GM21367 (cell line): ENCODE data around the gene WSCD2.

ENCODE experiments used
- ATAC-seq: cut with Tn5 transposase; IDR thresholded peaks from one replicate; pipeline ENCODE4 v1.9.1; 2021; ENCODE audit not compliant: unreplicated experiment

The WSCD2 gene

DNA sequence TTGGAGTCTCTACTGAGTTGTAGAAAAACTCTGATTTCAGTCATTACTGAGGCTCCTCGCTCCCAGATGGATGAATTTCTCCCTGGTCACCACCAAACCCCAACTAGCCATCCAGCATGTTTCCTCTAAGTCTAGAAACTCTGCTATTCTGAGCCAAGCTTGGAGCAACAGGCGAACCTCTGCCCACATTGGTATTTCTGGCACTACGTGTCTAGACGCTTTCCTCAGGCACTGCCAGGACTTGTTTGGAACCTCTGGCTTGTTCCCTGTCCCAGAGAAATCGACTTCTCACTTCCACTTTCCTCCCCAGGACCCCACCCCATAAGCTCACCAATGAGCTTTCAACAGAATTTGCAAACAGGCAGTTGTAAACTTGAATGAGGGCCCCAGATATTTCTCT, 27.6 kb downstream of the WSCD2 start:
- no peak for ATAC-seq

DNA sequence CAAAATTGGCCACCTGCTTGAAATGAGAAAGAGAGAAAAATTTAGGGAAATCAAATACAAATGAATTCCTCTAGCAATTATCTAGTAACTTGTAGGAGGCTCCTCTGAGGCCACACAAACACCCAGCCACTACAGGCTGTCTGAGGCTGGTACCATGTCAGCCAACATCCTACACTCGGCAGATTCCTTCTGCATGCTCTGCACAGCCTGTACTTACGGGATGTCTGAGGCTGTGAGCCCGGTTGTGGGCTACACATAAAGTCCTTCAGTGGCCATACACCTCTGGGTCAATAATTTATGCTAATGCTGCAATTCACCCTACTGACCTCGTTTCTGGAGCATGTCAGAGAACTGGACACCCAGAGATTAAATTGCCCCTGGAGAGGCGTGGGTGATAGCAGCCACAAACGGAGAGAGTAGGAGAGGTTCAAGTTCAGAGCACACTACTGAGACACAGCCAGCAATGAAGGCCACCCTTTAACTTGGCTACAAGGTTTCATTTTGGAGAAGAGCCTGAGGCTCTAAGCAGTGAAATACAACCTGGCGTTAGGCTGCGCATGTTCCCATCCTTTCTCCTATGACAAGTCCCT, 28.9 kb downstream of the WSCD2 start:
- ATAC-seq, result no peak

DNA sequence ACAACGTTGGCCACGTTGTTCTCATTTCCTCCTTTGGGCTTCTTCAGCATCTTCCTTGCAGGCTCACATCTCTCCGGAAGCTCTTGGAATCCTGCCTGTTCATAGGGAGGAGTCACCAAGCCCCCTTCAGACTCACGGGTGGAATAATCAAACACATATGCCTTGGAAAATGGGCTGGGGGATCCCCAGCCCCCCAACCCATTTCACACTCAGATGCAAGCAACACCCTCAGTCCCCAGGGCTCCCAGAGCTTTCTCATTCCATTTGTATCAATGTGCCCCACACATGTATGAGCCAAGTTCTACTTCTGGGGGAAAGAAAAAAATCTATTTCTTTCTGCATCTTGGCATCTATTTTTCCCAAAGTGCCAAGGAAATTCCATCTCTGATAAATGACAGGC, 33.1 kb downstream of the WSCD2 start:
- no peak for ATAC-seq

DNA sequence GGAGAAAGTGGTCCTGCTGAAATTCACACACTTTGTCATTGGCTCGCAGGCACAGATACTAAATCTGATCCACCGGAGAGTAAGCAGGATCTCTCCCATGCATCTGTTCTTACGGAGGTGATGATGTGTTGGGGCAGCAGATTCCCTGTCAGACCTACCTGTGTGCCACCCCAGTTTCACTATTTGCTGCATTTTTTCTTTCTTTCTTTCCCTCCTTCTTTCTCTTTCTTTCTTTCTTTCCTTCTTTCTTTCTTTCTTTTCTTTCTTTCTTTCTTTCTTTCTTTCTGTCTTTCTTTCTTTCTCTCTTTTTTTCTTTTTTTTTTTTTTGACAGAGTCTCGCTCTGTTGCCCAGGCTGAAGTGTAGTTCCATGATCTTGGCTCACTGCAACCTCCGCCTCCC, 37.4 kb downstream of the WSCD2 start:
- no peak for ATAC-seq

DNA sequence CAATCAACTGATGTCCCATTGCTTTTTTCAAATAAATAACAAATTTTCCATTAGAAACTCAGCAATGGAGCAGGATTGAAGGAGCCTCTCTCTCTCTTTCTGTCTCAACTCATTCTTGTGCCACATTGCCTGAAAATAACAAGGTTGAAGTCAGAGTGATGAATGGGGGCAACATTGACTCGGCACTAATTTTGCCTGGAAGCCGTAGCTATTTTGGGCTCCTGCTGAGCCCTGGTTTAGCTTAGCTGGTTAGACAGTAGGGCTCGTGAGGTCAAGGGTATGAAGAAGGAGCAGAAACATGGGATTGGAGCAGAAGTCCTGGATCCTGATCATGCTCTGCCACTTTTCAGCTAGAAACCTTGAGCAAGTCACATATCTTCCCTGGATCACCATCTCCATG, 38.9 kb downstream of the WSCD2 start:
- ATAC-seq, result no peak

DNA sequence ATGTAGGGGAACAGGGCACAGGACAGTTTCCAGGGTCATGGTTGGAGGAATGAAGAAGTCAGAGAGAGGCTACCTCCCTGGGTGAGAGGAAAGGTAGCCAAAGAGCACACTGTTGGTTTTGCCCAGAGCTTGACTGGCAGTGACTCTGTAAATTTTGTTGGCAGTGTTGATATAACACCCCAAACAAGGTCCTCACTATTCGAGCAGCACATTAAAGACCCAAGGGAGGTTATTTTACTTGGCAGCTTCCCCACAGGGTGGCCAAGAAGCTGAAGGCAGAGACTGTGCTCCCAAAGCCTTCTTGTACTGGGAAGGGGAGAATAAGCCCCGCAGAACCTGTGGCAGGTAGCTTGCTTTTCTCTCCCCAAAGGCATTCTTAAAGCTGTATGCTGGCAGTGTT, 40.6 kb downstream of the WSCD2 start:
- no peak for ATAC-seq

DNA sequence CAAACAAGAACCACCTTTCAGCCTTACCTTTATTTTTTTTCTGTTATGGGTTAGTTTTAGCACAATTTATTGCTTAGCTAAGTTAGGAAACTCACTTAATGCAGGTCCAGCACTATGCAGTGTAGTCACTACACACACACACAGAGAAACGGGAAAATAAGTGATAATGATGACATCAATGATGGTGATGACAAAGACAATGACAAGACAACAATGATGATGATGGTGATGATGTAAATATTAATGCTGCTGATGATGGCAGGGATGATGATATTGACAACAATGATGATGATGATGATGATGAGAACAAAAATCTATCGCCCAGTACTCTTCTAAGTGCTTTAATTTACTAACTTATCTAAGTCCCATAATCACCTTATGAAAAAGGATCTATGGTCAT, 41.1 kb downstream of the WSCD2 start:
- no peak for ATAC-seq

DNA sequence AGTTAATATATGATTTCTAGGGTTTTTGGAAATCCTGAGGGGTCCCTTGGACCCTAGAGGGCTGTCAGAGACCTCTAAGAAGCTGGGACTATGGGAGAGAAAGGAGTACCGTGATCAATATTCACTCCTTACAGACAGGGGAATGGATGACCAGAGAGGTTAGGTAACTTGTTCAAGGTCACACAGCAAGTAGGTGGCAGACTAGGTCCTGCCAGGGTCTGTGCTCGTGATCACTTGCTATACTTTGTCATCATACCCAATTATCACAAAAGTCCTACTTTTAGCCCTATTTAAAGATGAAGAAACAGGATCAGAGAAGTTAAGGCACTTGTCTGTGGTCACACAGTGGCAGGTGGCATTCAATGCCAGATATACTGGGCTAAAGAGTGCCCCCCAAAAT, 42.9 kb downstream of the WSCD2 start:
- ATAC-seq, result no peak

DNA sequence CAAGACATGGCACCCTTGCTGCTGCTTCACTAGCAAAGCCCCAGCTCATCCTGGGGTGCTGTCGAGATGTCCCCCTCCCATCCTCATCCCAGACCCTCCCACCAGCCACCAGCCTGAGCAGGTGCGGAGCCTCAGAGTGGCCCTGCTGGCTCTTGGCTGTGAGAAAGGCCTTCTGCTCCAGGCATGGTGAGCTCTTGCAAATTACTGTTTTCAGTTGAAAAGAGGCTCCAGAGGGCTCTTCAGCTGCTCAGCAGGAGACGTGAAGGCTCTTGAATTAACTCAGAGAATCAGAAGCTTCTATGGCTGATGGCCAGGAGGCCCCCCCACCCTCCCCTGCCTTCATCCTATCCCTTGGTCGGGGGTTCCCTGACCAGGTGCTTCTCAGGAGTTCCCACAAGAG, 44.1 kb downstream of the WSCD2 start:
- ATAC-seq, result no peak

DNA sequence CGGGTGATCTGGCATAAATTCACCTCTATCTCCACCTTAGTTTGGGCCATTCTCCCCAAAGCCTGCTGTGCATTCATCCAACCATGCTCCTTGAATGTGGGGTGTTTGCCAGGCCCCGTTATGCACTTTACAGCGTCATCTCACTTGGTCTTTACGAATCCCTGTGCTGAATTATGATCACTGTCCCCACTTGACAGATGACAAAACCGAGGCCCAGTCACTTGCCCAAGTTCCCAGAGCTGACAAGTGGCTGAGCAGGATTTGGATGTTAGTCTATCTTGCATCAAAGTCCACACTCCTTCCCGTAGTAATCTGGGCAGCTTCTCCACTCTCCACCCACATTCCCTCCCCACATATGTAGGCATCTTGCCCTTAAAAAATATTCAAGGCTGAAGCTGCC, 44.8 kb downstream of the WSCD2 start:
- no peak for ATAC-seq

DNA sequence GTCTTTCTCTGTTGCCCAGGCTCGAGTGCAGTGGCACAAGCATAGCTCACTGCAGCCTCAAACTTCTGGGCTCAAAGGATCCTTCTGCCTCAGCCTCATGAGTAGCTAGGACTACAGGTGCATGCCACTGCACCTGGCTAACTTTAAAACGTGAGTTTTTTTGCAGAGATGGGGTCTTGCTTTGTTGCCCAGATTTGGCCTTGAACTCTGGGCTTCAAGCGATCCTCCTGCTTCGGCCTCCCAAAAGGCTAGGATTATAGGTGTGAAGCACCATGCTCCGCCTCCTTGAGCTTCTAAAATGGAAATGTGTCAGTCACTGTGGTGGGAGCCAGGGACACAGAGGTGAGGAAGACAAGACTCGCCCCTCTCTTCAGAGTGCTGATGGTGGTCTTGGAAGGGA, 45.6 kb downstream of the WSCD2 start:
- no peak for ATAC-seq

DNA sequence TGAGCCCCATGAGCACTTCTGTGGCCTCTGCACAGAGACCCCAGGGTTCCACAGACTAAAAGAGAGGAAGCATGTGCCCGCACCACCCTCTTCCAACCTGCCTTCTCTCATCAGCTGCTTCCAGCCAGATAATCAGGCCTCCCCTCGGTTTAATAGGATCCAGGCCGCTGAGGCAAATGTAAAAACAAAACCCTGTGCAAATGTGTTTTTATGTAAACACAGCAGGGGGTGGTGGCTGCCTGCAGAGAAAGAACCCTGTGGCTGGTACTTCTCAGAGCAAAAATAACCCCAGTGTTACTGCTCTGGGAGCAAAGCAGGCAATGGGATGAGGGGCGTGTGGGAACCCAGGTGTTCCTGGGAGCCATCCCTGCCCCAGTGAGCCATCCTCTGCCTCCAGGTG, 46.2 kb downstream of the WSCD2 start:
- no peak for ATAC-seq

DNA sequence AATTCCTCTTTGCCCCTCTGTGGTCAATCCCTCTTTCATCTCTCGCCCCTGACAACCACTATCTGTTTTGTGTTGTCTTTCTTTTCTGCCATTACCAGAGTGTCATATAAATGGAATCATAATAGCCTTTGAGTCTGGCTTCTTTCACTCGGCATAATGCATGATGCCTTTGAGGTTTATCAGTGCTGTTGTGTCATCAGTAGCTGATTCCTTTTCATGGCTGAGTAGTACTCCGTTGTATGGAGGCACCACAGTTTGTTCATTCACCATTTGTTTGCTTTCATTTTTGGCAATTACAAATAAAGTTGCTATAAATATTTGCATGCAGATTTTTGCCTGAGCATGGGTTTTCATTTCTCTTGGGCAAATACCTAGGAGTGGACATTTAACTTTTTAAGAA, 47.2 kb downstream of the WSCD2 start:
- ATAC-seq, result no peak

DNA sequence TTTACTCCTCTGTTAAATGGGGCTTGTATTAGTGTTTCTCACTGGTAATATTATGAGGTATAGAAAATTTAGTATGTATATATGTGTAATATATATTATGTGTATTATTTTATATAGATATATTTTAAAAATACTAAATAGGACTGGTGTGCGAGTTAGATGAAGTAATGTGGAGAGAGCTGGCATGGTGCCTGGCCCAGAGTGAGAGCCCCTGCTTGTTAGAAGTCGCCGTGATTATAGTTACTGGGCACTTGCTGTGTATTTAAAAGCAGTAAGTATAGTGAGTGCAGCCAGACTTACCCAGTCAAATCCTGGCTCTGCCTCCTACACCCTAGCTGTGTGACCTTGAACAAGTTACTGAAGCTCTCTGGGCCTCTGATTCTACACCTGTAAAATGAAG, 48.0 kb downstream of the WSCD2 start:
- no peak for ATAC-seq

DNA sequence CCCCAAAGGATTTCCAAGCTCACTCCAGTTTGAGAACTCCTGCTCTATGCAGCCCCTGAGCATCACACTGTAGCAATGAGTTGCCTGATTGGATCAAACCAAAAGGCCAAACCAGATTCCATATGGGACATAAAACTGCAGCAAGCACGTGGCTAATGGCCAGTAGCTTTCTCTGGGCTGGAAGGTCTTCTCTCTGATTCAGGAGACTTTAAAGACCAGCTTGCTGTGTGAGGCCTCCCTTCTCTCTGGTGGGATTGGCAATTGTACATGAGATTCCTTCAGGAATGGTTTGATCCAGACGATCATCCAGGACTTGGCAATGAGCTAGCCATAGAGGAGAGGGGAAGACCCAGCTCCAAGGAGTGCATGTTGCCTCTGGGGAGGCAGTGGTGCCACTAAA, 50.2 kb downstream of the WSCD2 start:
- ATAC-seq, result no peak

DNA sequence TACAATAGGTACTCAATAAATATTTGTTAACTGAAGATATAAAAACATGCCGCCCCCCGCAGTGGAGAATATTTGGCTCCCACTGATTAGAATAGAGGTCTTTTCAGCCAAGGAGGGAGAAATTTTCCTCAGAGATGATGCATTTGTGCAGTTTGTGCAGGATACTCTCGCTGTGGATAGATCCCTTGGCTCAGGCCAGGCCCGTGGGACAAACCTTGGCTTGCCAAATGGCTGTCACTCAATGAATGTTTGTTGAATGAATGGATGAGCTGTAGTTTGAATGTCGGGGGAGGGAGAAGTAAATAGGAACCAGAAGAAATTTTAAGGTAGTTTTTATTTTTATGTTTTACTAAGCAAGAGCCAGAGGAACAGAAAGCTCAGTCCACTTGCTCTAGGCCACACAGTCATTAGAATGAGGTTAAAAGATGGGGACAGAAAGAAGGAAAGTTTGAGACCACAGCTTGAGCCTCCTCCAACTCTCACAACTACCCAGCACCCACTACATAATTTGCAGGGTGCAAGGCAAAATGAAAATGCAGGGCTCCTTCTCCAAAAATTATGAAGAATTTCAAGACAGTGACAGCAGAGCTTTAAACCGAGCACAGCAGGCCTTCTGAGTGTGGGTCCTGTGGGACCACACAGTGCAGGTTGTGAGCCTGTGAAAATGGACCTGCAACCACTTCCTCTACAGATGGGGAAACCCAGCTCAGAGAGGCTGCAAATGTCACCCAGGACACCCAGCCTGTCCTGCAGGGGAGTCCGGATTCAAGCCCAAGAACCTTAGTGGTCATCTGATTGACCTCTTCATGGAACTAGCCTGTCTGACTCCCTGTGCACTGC, 51.4 kb downstream of the WSCD2 start:
- ATAC-seq, result no peak

DNA sequence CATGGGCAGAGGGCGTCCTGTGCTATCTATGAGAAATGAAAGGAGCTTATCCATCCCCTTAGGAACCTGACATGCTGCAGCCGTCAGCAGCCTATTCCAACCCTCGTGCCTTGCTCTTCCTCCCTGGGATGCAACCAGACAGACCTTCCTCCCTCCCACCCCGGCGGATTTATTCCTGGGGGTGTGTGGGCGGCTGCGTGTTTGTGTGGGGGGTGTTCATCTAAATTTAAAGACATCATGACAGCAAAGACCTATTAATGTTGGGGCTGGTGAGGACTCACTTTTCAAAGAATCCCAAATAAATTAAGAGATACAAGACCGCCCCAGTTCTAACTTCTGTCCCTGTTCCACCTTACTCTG, 52.0 kb downstream of the WSCD2 start:
- ATAC-seq, result no peak

DNA sequence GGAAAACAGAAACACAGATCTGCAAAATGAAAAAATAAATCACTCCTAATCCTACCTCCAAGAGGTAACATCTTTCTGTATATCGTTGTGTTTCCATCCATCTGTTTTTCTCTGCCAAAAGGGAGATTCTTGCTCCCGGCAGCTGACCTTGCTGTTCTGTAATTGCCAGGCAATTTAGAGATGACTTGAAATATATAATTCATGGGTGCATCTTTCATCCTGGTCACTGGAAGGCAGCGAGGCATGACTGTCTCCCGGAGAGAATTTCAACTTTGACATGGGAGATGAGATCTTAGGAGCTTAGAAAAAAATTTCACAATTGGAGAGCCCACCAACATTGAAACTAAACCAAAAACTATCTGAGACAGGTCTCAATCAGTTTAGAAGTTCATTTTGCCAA, 53.0 kb downstream of the WSCD2 start:
- no peak for ATAC-seq

DNA sequence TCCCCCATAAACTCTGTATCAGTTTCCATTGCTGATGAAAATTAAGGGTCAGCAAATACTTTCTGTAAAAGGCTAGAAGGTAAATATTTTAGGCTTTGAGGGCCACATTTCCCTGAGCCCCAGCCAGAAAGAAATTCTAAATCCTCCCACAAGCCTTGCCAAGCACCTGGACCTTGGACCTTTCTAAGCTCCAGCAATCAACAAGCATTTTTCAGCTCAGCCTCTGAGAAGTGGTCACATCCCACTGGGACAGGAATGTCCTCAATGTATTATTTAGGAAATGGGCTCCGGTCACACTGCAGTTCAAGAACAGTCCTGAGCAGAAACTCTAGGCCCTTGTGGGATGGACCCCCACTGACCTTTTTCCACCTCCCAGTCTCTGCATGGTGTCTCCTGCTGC, 55.9 kb downstream of the WSCD2 start:
- no peak for ATAC-seq

DNA sequence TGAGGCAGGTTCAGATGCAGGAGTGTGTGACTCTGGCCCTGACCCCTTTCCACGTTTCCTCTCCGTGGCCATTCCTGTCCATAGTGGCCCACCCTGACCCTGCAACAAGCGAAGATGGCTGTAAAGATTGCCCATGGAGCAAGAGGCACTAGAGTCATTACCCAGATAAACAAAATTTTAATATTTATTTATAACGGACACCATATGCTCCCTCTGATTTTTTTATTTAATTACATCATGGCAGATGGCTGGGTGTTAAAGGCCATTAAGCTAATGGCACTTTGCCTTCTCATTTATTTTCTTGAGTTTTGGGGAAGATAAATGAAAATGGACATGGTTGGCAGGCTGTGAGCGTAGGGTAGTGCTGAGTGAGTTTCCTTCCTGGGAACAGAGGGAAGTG, 58.7 kb downstream of the WSCD2 start:
- ATAC-seq, result no peak

DNA sequence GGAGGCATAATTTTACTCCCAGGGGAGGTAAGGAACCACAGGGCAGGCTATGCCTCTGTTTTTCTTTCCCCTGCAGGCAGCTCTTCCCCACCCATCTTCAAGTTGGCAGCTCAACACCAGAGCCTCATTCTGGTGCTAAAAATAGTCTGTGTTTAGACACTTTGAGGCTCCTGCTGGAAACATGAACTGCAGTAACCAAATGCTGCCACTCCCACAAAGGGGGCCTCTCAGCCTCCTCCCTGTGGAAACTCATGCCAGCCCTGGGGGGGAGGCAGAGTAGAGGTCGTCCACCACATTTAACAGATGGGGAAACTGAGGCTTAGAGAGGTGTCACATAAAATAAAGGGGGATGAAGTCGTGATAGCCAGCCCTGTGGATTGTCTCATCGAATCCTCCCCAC, 61.4 kb downstream of the WSCD2 start:
- no peak for ATAC-seq

DNA sequence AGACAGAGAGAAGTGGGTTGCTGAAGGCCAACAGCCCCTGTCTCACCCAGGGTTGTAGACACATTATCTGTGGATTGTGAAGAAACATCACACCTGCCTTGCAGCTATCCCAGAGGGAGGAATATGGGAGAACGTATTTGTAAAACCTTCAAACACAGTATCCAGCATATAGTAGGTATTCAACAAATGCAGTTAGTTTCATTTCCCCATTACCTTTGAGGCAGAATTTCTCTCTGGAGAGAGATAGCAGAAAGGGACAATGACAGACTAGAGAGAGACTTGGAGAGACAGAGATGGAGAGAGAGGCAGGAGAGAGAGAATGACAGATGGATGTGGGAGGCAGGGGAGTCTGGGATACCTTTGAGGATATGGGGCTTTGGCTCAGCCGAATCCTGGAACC, 62.0 kb downstream of the WSCD2 start:
- no peak for ATAC-seq

DNA sequence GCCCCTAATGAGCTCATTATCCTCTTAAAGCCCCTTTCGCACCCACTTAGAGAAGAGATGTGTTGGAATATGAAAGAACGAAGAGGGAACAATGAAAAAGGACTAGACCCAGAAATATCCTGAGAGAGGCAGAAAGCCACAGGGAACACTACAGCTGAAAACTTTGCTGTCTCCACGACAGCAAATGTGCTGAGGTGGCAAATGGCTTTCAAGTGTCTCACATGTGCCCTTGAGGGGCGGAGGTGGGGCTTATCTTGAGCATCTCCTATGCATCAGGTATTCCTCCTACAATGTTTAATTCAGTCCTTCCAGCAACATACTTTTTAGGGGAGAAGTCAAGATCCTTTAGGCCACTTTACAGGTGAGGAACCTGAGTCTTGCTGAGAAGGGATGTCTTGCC, 62.9 kb downstream of the WSCD2 start:
- no peak for ATAC-seq
